OCI-LY7 (cell line): ENCODE results near the gene CDK5R1. TPM values are rescaled to one million over a fixed set of nuclear protein-coding genes. Genes with fewer than 3 reads are reported as not detected.

Experiments
- BruUV-seq: library from RNA; stranded (reverse); fragments of 400-500 nt; replicated peaks from 2 replicates; lab custom pipeline; 2021; lab: Mats Ljungman, UMichigan
- CTCF ChIA-PET: fragments of 300-600 bp; sonication (Branson Sonifier 250); formaldehyde crosslinking; loops from one replicate; lab custom pipeline; 2022; ENCODE audit warnings: antibody characterized with exemption; ENCODE audit not compliant: unreplicated experiment; lab: Charles Lee
- POLR2A ChIA-PET: fragments of 300-600 bp; sonication (Branson Sonifier 250); formaldehyde crosslinking; loops from one replicate; lab custom pipeline; 2022; ENCODE audit warnings: antibody characterized with exemption; lab: Charles Lee
- DNase-seq: peaks from one replicate; pipeline ENCODE4 v3.0.0-alpha.2; 2015; ENCODE audit warnings: low spot score
- H2AFZ ChIP-seq: fragments of 200-600 bp; sonication (generic), shearing (Covaris generic); 2 replicates; pipeline ENCODE4 v1.6.1; 2014; ENCODE audit warnings: mild to moderate bottlenecking, antibody characterized with exemption, low read length, moderate library complexity
- H3K27ac ChIP-seq: fragments of 200-600 bp; sonication (generic); 2 replicates; pipeline ENCODE4 v1.5.1; 2014; ENCODE audit warnings: mixed run types, low read depth, mild to moderate bottlenecking, moderate library complexity, low read length, inconsistent platforms; ENCODE audit not compliant: poor library complexity, severe bottlenecking
- H3K36me3 ChIP-seq: fragments of 200-600 bp; sonication (generic); 2 replicates; pipeline ENCODE4 v1.6.1; 2014; ENCODE audit warnings: mild to moderate bottlenecking, antibody characterized with exemption, low read length, moderate library complexity, mixed read lengths; ENCODE audit not compliant: insufficient read depth
- H3K4me1 ChIP-seq: fragments of 200-600 bp; sonication (generic); 2 replicates; pipeline ENCODE4 v1.5.1; 2014; ENCODE audit warnings: mild to moderate bottlenecking, low read length; ENCODE audit not compliant: insufficient read depth, poor library complexity, severe bottlenecking
- H3K4me2 ChIP-seq: fragments of 200-600 bp; sonication (generic); 2 replicates; pipeline ENCODE4 v1.6.1; 2014; ENCODE audit warnings: mild to moderate bottlenecking, low read length
- H3K4me3 ChIP-seq: fragments of 200-600 bp; sonication (generic); 2 replicates; pipeline ENCODE4 v1.5.1; 2014; ENCODE audit warnings: mild to moderate bottlenecking, low read depth, low read length; ENCODE audit not compliant: poor library complexity, severe bottlenecking
- H3K79me2 ChIP-seq: fragments of 200-600 bp; sonication (generic); 2 replicates; pipeline ENCODE4 v1.6.1; 2016; ENCODE audit warnings: low read depth, mild to moderate bottlenecking, low read length, moderate library complexity, mixed read lengths; ENCODE audit not compliant: insufficient read depth
- H3K9me2 ChIP-seq: fragments of 200-600 bp; sonication (generic); 2 replicates; pipeline ENCODE4 v1.6.1; 2016; ENCODE audit warnings: mild to moderate bottlenecking, low read length, mixed read lengths; ENCODE audit not compliant: insufficient read depth
- H3K9me3 ChIP-seq: fragments of 200-600 bp; sonication (generic); 2 replicates; pipeline ENCODE4 v1.6.1; 2014; ENCODE audit warnings: mild to moderate bottlenecking, mixed run types, low read length, mixed read lengths
- H4K20me1 ChIP-seq: fragments of 200-600 bp; sonication (generic); 2 replicates; pipeline ENCODE4 v1.6.1; 2014; ENCODE audit warnings: mild to moderate bottlenecking, antibody characterized with exemption, low read length, moderate library complexity, mixed read lengths; ENCODE audit not compliant: insufficient read depth
- EZH2phosphoT487 ChIP-seq: fragments of 200-600 bp; sonication (generic); IDR thresholded peaks from 2 replicates; pipeline ENCODE4 v1.6.1; 2018; ENCODE audit warnings: low read depth, borderline replicate concordance, mild to moderate bottlenecking, mixed run types, antibody characterized with exemption, low read length, moderate library complexity, mixed read lengths
- intact Hi-C: fragments of 100-400 bp; cut with micrococcal nuclease; formaldehyde crosslinking; loops from one replicate; pipeline ENCODE4 v1.10.0; 2022; ENCODE audit not compliant: unreplicated experiment
- total RNA-seq, 2 experiments: library from RNA; depleted of rRNA in 1 of 2; stranded (reverse); fragments of >200 nt in 1 of 2; shearing (Covaris generic) in 1 of 2; gene quantifications; 2 replicates each; pipeline ENCODE4 v1.2.3, GENCODE V29; 2014 to 2022
- TF ChIP-seq, protein P1 (sequence below): fragments of 200-600 bp; sonication (generic); conservative IDR thresholded peaks from 2 replicates; pipeline ENCODE4 v1.5.1; 2014; ENCODE audit warnings: mild to moderate bottlenecking, antibody characterized with exemption, low read length, moderate library complexity, mixed read lengths

CDK5R1 gene
- total RNA-seq, 2 experiments from 2014 or later, result 1.3 to 2.2 TPM

DNA sequence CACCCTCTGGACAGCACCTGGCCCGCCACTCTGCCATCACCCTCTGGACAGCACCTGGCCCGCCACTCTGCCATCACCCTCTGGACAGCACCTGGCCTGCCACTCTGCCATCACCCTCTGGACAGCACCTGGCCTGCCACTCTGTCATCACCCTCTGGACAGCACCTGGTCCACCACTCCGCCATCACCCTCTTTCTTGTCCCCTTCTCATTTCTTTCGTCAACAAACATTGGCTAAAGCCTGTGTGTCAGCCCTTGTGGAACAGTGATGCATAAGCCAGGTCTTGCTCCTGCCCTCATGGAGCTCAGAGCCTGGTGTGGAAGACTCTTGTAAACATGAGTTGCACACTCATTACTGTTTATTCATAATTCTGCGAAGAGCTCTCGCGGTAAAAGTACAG, 31.2 kb downstream of the CDK5R1 start:
- Histone ChIP-seq H4K20me1 (no peaks in the 10 kb centered on the region), H3K4me2 (no peak overlapping the region), H3K36me3 (no peaks in the 10 kb centered on the region), H3K27ac (no peak overlapping the region), H3K4me3 (no peak overlapping the region), H3K9me3 (no peaks in the 10 kb centered on the region), H3K9me2 (no peaks in the 10 kb centered on the region), H2AFZ (no peak overlapping the region), H3K4me1 (peaks cover 31% of the 10 kb centered on the region), H3K79me2 (no peaks in the 10 kb centered on the region)
- intact Hi-C loops, result loop anchor here (2.0 kb wide), 1 partner anchor 31 kb away; the partner anchor contains the start of gene CDK5R1
- no peak for DNase-seq
- TF ChIP-seq, protein P1, sequence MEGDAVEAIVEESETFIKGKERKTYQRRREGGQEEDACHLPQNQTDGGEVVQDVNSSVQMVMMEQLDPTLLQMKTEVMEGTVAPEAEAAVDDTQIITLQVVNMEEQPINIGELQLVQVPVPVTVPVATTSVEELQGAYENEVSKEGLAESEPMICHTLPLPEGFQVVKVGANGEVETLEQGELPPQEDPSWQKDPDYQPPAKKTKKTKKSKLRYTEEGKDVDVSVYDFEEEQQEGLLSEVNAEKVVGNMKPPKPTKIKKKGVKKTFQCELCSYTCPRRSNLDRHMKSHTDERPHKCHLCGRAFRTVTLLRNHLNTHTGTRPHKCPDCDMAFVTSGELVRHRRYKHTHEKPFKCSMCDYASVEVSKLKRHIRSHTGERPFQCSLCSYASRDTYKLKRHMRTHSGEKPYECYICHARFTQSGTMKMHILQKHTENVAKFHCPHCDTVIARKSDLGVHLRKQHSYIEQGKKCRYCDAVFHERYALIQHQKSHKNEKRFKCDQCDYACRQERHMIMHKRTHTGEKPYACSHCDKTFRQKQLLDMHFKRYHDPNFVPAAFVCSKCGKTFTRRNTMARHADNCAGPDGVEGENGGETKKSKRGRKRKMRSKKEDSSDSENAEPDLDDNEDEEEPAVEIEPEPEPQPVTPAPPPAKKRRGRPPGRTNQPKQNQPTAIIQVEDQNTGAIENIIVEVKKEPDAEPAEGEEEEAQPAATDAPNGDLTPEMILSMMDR, result no peak
- TF ChIP-seq EZH2phosphoT487, result no peak
- ChIA-PET CTCF (no interaction called here), POLR2A (interaction anchor here (0.6 kb wide), 1 partner anchor 27 kb away, joined by 3 read pairs; no protein-coding TSS in a partner anchor)
- no TSS peak for BruUV-seq

DNA sequence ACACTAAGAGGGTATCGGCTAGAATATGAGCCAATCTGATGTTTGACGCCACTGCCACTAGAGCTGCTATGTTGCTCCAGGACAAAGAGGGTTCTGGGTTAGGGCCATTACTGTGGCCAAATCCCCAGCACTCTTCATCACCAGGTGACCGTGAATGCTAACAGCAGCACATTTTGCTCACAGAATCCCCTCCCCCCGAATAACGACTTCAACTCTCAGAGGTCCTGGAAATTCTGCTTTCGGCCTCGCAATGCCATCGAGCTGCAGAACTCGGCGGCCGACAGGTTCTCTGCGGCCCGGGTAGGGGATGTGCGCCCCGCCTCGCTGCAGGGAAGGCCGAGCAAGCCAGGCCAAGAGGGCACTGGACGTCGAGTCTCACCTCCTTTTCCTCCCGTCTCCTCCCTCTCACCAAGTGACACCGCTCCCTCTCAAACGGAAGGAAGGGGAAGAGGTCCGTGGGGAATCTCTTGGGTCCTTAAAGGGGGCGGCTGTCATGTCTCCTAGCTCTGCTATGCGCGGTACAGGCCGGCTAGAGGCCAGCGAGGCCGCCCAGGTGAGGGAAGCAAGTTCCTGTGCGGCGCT, 31.9 kb downstream of the CDK5R1 start:
- H3K27ac ChIP-seq, result no peak overlapping the region
- H3K36me3 ChIP-seq, result no peaks in the 10 kb centered on the region
- peaks cover 39% of the 10 kb centered on the region for H3K4me1 ChIP-seq
- TF ChIP-seq, protein P1, result no peak
- TF ChIP-seq EZH2phosphoT487, result no peak
- ChIA-PET CTCF (no interaction called here), POLR2A (no interaction called here)
- H3K9me2 ChIP-seq, result no peaks in the 10 kb centered on the region
- no peak for DNase-seq
- H3K9me3 ChIP-seq, result no peaks in the 10 kb centered on the region
- H3K4me2 ChIP-seq, result peak overlapping the region; percentile 58
- no peaks in the 10 kb centered on the region for H3K79me2 ChIP-seq
- no peaks in the 10 kb centered on the region for H4K20me1 ChIP-seq
- no TSS peak for BruUV-seq
- H2AFZ ChIP-seq, result no peak overlapping the region
- intact Hi-C loops, result loop anchor here (2.0 kb wide), 1 partner anchor 32 kb away; the partner anchor contains the start of gene CDK5R1
- H3K4me3 ChIP-seq, result no peak overlapping the region
